Stimulated activated CD8-positive, alpha-beta memory T cell treated with anti-CD3 and anti-CD28 coated beads, Interleukin-15, amount 100 ng/mL, for 48 hours (primary cell): ENCODE measurements around the gene NRP1.
"Not testable (repeated sequence)": the region's sequence is repeated elsewhere in the genome, so short reads cannot be mapped to it uniquely, and the experiment has no call there.

ENCODE experiments used
- DNase-seq, 2 donors: peaks; one replicate each; pipeline ENCODE4 v3.0.0-alpha.2; 2020; ENCODE audit warnings: low read depth in 2 of 2

NRP1 gene

DNA sequence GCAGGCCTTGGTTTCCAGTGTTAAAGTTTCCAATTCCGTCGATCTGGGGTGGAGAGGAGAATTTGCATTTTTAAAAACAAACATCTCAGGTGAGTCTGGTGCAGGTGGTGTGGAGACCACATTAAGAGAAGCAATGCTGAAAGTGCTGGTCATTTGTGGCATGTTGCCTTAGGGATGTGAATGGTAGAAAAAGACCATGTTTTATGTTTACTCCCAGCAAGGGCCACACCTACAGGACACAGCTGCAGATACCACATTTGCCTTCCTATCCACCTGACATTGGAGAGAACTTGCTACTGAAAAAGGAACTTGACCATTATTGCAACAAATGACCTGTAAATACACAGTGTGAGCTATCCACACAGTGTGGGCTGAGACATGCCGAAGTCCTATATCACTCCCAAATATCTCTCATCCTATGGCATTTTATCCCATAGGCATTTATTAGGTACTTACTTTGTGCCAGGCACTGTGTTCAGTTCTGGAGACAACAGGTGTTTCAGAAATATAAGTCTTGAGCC is 183.1 kb downstream of the NRP1 start:
- DNase-seq = no peak

DNA sequence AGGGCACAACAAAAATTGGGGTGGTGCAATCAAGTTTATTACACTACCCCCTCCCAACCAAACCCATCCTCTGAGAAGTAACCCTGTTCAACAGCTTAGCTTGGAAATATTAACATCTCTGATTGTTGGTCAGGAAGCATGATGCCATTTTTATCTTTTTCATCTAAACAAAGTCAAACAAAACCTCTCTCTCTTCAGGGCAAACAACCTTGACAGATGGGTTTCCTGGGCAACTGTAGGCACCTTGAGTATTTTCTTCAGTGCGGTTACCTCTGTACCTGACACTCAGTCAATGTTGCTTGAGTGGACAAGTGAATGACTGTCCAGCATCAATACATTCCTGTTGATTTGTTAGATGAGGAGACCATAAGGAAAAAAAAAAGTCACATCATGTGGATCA is 183.6 kb downstream of the NRP1 start:
- no peak for DNase-seq

DNA sequence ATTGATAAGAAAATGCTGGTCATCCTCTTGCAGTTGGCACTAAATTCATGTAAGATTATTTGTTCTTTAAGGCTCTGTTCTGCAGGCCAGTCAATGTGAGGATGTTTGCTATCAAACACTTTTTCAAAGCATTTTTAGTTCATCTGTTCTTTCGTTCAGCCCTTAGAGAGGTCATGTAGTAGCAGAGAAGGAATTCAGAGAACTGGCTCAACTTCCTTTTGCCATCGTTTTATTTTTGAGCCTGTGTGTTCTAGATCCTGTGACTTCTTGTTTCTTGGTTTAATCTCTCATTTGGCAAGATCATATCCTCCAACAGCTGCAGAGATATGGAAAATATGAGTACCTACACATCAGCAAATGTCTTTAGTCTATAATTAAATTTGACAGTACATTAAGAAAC is 184.3 kb downstream of the NRP1 start:
- DNase-seq = no peak

DNA sequence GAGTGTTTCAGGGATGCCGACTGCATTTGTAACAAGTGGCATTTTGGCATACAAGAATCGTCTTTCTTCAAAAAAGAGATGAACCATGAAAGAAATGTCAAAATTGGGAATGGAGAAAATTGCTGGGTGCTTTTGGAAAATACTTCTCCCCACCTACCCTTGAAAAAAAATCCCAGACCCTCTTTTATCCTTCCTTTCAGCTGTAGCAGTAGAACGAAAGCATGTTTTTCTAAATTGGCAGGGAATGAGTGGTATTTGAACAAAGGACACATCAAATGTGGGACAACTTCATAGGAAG is 187.5 kb downstream of the NRP1 start:
- no peak for DNase-seq

DNA sequence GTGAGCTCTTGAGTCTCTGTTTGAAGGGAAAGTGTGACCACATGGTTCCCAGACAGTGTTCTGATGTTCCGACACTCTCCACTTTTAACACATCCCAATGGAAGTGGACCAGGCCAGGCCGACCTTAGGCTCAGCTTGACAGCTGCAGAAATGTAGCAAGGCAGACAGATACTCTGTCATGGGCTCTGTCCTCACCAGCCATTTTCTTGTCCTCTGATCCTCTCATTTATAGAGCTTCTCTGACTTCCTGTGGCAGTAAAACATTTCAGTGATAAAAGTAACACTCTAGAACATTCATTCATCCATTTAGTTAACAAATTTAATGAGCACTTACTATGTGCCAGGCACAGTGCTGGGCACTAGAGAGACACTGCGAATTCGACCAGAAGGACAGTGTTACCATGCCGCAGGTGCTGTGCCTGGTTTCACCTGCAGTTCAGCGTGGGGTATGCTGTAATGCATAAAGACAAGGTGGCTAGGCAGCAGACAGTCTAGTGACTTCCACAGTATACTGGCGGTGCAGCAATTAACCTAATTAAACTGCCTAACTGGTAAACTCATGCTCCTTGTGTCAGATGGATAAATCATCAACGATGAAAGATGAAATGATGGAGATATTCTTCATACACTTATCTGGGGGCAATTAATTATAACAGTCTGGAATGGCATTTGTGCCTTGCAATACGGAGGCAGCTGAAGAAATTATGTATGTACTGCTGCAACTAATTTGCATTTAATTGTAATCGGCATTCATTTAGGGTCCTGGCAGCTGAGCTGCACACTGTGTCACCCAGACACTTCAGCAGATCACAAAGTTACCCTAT is 188.1 kb downstream of the NRP1 start:
- no peak for DNase-seq

DNA sequence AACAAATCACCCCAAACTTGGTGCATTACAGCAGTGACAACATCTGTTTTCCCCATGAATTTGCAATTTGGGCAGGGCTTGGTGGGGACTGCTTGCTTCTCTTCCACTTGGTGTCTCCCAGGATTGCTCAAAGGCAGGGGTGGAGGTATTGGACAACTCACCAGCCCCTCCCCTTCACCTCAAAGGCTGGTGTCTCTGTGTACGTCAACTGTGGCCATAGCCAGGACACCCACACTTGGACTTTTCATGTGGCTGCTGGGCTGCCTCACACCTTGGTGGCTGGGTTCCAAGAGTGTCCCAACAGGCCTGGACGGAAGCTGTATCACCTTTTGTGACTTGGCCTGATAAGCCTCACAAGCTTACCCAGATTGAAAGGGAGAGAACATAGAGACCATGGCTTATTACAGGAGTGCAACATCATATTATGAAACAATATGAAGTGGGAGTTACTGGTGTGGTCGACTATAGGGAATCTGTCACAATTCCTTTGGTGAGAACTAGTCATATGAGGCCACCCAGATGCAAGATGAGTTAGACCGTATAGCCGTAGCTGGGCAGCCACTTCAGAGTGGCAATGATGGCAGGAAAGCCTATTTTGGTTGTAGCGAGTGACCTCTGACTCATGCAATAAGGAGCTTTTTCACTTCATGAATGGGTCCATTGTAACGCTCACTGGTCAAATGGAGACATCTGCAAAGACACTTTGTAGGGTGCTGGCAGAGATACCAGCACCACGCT is 188.8 kb downstream of the NRP1 start:
- DNase-seq = no peak

DNA sequence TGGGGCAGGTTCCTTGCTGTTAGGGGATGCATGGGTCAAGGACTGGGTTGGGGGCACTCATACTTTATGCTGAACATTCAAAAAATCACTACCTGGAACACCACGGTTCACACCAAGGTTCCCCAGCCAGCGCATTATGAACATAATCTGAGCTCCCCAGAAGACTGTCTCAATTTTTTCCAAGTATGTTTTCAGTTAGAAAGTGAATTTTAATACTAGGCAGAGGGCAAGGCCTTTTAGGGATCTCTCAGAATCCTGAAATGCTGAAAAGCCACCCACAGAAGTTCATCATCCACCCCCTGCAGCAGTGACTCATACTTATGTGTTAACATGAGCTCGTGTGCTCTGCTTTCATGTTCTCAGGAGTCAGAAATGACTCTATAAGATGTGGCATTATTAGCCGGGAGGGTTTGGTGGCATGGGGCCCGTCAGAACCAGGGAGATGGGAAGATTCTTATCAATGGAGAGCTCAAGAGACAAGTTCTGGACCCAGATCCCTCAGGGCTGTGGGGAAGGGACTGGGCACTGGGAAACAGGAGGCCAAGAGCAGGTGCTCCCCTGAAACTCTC is 191.2 kb downstream of the NRP1 start:
- peak; percentile 41 to 43 for DNase-seq

DNA sequence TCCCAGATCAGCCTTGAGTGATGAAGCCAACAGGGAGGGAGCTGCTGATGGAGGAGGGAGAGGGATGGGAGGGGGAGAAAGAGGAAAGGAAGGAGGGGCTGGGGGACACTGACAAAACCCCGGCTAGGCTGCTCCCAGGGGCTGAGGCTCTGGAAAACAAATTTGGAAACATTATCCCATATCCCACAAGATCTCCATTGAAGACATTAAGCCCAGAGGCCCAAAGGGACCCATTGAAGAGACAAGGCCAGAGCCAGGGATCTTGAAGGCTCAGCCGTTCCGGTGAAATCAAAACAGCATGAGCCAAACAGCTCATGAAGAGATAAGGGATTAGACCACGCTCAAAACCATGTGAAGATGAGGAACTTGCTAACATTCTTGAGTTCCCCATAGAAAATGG is 192.2 kb downstream of the NRP1 start:
- no peak for DNase-seq

DNA sequence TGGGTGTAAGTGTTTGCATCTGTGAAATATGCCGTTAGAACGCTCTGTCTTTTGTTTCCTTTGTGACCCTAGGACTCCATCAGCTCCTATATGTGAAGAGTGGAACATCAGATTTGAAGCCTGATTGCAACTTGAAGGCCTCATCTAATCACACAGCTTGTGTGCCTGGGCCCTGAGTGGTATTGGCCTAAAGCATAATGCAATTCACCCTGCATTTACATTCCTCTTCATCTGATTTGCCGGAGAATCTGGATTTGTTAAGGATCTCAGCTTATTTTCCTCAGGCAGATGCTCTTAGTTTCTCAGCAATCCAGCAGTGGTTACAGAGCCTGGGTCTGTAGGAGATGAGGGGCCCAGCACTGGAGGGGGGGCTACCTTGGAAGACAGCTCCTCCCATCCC is 193.2 kb downstream of the NRP1 start:
- DNase-seq = no peak

DNA sequence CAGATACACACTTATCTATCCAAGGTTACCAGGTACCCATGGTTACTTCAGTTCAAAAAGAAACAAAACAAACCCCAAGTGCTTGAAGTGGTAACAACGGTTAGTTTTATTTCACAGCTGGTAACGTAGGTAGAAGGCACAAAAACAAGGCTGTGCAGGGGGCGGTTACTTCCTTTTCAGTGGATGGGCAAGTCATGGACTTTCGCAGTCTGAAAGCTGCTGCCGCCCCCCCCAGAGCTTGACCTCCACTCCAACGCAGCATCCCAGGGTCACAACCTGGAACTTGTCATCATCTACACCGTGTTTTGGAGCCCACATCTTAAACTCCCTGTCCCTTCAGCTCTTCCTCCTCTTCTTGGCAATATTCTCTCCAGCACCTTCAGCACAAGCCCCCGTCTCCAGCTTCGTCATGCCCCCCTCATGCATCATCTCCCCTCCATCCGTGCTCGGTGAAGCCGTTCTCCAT is 195.3 kb downstream of the NRP1 start:
- peak in 1 of 2 donors; percentile 65 for DNase-seq

DNA sequence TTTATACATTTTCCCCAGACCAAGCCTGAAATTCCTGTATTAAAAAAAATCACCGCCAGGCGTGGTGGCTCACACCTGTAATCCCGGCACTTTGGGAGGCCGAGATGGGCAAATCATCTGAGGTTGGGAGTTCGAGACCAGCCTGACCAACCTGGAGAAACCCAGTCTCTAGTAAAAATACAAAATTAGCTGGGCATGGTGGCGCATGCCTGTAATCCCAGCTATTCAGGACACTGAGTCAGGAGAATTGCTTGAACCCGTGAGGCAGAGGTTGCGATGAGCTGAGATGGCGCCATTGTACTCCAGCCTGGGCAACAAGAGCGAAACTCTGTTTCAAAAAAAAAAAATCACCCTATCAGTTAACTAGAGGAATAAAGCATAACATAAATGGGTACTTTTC is 195.8 kb downstream of the NRP1 start:
- not testable (repeated sequence) for DNase-seq

DNA sequence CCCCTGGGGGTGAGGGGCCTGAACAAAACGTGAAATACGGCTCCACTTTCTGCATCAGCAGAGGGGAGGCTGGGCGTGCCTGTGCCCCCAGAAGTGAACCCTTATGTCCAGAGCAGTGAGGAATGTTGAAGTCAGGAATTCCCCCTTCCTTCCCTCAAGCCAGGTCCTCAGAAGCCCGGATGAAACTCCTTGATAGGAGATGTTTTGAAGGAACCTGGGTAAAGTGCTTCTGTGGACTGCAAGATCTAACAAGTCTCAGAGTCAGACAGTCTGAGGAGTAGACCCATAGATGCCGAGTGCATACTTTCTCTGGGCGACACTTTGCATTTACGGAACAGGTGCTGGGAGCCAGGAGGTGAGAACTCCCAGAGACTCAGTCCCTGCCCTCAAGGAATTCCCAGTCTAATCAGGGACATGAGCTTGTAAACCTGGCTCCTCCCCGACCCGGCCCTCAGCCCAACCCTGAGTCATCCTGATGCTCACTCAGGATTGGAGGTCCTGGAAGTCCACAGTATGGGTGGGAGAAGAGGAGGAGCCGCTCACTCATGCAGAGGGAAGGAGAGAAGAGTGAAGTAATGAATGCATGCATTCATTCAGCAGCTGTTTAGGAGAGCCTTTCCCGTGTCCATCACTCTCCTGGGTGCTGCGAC is 197.0 kb downstream of the NRP1 start:
- no peak for DNase-seq

DNA sequence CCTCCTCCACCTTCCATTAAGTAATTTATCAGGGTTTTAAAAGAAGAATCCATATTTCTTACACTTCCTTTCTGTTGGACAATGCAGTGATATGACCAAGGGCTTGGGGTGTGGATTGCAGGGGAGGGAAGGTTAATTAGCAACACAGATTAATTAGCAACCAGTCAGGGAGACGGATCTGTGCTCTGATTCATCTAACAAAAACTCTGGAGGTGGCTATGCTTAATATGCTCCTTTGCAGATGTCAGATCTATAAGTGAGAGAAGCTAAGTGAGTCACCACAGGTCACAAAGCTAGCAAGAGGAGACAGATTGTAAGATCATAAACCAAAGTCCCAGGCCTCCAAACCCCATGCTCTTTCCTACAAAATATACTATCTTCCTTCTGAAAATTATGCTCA is 197.7 kb downstream of the NRP1 start:
- DNase-seq = no peak

DNA sequence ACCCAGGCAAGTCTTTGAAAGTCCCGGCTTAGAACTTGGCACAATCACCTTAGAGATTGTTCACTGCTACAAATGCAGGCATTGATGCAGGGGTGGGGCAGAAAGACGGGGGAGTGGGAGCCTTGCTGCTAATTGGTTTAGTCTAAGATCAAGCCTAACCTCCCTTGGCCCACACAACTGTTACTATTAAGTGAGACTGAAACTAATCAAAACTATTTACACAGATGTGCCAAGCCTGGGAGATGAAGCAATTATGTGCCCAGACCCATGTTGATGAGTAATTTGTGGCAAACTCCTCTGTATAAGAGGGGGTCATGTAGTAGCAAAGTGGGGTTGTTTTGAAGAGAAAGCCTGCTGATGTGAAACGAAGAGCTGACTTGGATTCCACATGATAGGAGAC is 198.2 kb downstream of the NRP1 start:
- DNase-seq = no peak

DNA sequence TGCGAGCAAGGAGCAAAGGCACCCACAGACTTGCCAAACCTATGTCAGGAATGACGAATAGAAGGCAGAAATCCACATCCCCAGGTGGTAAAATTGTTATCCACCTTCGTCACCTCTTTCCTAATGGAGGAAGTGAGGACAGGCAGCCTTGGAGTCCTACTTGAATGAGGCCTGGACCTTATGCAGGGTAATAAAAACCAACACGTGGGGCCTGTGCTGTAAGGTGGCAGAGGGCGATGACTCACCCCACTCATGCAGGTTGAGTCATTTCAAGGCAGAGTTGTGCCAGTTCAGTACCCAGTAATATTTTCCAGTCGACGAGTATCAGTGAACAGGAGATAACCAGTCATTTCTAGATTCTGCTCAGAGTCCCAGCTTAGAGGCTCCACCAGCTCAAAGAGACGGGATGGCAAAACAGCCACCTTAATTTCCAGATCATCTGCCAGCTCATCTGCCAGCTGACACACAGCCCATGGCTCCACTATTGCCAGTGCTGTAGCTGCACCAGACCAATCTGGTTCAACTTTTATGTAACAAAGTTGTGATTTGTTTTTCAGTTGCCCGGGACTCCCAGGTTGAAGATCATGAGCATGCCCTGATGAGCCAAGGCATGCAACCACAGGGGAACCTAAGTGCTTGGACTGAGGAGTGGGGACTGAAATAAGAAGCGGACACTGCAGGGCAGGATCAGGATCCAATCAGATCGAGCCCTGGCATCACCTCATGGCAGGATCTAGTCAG is 200.3 kb downstream of the NRP1 start:
- peak; percentile 66 to 75 for DNase-seq

DNA sequence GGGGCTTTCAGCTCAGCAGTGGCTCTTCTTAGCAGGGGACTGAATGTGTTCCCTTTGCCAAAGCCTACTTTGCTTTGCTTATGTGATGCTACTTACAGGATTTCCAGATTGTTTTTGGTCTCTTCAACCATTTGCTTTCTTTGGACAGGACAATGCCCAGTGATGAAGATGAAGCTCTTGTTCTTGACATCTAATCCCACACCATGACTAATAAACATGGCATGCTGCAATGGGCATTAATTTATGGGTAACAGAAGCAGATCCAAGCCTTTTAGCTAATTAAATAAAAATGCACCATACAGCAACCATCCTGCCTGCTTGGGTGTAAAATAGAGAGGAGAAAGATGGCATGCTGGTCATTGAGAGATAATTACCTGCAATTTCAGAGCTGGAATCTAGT is 200.9 kb downstream of the NRP1 start:
- no peak for DNase-seq

DNA sequence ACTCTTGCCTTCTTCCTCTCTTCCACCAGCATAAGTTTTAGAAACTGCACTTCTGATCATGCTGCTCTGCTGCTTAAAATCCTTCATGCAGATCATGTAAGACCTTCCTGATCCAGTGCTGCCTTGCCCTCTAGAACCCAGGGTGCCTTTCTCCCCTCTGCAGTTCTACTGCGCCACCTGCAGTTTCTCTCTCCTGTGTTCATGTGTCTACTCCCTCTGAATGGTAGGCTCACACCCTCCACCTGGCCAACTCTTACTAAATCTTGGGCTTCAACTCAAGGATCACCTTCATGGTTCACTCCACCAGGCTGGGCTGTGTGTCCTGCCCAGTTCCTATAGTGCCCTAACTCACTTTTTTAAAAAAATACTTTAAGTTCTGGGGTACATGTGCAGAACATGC is 201.8 kb downstream of the NRP1 start:
- DNase-seq = no peak

DNA sequence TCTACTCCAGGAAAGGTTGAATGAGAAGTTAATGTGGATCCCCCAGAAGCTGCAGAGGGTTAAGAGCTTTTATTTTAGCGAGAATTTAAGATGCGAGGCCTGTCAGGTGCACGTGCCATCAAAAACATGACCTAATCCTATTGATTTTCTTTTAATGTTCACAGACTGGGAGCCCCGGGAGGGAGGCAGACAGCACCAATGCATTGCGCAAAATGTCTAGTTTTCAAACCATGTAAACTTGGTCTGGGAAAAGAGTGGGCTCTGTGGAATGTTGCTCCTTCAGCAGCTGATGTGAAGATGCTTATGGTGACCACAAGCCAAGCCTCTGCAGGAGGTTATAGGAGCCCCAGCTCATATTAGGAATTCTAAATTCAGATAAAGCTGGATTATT is 204.5 kb downstream of the NRP1 start:
- DNase-seq = no peak

DNA sequence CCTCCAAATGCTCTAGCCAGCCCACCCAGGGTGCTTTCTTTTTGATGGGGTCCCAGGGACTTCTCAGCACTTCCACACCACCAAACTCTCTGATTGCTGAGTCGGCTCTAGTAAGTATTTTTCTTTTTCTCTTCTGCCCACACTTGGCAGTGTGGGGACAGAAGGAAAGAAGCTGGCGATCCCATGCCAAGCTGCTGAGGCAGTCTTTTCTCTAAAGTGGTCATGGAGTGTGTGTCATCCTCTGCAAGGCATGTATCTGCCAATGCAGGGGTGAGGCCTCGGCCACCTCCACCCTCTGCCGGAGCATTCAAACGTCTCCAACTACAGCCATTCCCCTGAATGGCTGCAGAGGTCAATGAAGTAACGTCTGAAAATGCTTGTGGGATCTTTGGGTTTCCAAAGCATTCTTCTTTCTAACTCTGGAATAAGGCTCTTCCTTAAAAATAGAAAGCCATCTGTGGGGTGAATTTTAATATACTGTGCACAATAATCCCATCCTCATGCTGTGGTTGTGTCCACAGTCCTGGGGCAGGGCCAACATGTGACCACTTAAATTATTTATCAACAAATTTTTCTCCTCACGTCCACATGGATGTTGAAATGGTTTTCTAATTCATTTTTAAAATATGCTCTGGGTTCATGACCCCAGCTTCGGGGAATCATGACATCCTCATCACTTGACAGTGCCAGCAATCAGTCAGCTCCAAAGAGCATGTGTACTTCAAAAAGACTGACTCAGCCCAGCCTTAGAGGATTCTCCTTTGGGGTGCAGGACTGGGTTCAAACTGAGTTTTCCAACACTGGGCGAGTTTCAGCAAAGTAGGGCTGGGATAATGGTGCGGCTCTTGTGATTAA is 205.1 kb downstream of the NRP1 start:
- DNase-seq = no peak

DNA sequence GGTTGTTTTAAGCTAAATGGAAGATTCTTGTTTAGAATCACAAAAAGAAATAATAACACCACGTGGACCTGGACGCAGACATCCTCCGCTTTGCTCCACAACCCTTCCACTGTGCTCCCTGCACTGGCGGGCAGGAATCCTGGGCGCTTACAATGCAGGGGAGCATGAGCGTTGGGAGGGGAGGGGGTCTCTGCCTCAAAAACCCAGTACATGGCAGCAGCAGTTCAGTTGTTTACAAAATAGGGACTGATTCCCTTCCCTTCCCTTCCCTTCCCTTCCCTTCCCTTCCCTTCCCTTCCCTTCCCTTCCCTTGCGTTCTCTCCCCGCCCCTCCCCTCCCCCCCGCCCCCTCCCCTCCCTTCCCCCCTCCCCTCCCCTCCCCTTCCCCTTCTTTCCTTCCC is 206.8 kb downstream of the NRP1 start:
- no peak for DNase-seq
